Measurements from ENCODE around the gene EFCAB3. TPM values are rescaled to one million over a fixed set of nuclear protein-coding genes. Genes with fewer than 3 reads are reported as not detected.
"Not testable (repeated sequence)": the region's sequence is repeated elsewhere in the genome, so short reads cannot be mapped to it uniquely, and the experiment has no call there.

EFCAB3 gene
- polyA plus RNA-seq, 1 experiment, result not detected

DNA sequence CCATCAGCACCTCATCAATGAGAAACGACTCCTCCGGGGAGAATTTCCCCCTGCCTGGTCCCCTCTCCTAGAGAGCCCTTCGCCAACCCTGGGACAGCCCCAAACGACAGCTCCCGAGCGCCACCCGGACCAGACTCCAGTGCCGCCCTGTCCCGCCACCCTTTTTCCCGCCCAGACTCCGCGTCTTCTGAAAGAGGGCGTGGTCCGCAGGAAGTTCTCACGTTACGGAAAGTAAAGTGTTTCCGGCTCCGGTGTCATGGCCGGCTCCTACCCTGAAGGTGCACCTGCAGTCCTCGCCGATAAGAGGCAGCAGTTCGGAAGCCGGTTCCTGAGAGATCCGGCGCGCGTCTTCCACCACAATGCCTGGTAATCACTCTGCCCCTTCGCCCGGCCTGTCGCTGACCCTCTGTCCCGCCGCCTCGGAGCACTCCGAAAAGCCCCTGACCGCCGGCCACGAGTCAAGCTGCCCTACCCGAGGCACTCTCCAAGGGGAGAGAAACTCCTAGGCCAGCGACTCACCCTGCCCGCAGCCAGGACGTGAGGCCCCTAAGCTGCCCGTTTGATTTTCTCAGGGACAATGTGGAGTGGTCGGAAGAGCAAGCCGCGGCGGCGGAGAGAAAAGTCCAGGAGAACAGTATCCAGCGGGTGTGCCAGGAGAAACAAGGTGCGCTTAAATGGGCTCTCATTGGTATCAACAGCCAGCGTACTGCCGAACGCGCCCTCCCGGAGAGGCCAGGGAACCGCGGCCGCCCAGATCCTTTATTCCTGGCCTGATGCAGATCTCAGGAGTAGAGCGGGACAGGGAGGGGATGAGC is 43.5 kb downstream of the EFCAB3 start, which contains the start of gene METTL2A:
Gene METTL2A (plus strand): TSS at position 251 of the 815 bp plus-strand sequence. CDS start 6 bp downstream, at position 257.
- H3K27me3 ChIP-seq (ENCODE audit: control insufficient read depth, insufficient read depth, low read length); H3K36me3 ChIP-seq (ENCODE audit: control insufficient read depth, insufficient read depth, low read length); CTCF ChIA-PET; POLR2A ChIA-PET: not testable (repeated sequence)
- DNase-seq (ENCODE audit: low read depth), result peak; percentile 26
- TF ChIP-seq, protein P1, sequence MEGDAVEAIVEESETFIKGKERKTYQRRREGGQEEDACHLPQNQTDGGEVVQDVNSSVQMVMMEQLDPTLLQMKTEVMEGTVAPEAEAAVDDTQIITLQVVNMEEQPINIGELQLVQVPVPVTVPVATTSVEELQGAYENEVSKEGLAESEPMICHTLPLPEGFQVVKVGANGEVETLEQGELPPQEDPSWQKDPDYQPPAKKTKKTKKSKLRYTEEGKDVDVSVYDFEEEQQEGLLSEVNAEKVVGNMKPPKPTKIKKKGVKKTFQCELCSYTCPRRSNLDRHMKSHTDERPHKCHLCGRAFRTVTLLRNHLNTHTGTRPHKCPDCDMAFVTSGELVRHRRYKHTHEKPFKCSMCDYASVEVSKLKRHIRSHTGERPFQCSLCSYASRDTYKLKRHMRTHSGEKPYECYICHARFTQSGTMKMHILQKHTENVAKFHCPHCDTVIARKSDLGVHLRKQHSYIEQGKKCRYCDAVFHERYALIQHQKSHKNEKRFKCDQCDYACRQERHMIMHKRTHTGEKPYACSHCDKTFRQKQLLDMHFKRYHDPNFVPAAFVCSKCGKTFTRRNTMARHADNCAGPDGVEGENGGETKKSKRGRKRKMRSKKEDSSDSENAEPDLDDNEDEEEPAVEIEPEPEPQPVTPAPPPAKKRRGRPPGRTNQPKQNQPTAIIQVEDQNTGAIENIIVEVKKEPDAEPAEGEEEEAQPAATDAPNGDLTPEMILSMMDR (IDR thresholded peaks at IDR 0.05; ENCODE audit: insufficient read depth, low read depth, low read length), result peak; percentile 39
- H3K4me3 ChIP-seq (ENCODE audit: low read depth, low read length), result peak within 1 kb of the TSS; percentile 84

DNA sequence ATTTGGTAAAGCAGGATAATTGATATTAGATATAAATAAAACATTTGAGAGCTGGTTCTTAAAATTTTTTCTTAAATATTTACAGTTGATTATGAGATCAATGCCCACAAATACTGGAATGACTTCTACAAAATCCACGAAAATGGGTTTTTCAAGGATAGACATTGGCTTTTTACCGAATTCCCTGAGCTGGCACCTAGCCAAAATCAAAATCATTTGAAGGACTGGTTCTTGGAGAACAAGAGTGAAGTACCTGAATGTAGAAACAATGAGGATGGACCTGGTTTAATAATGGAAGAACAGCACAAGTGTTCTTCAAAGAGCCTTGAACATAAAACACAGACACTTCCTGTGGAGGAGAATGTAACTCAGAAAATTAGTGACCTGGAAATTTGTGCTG is 45.9 kb downstream of the EFCAB3 start:
- CTCF ChIA-PET; H3K4me3 ChIP-seq (ENCODE audit: low read depth, low read length); POLR2A ChIA-PET: not testable (repeated sequence)

DNA sequence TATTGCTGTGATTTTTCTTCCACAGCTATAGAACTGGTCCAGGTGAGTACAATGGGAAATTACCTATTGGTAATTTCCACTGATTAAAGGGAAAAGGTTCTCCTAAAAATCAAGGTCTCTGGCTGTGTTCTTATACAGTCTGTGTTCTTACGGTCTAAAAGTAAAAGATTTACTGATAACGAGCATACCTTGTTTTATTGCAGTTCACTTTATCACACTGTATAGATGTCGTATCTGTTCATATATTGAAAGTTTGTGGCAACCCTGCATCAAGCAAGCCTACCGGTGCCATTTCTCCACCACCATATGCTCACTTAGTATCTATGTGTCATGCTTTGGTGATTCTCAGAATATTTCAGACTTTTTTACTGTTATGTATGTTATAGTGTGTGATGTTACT is 54.9 kb downstream of the EFCAB3 start:
- H3K36me3 ChIP-seq (ENCODE audit: control insufficient read depth, insufficient read depth, low read length); POLR2A ChIA-PET; DNase-seq (ENCODE audit: low read depth); H3K27me3 ChIP-seq (ENCODE audit: control insufficient read depth, insufficient read depth, low read length); H3K4me3 ChIP-seq (ENCODE audit: low read depth, low read length); CTCF ChIA-PET: not testable (repeated sequence)

More for the DNA sequence above, 45.9 kb downstream of the EFCAB3 start:
- DNase-seq (ENCODE audit: low read depth); H3K36me3 ChIP-seq (ENCODE audit: control insufficient read depth, insufficient read depth, low read length); H3K27me3 ChIP-seq (ENCODE audit: control insufficient read depth, insufficient read depth, low read length): not testable (repeated sequence)

DNA sequence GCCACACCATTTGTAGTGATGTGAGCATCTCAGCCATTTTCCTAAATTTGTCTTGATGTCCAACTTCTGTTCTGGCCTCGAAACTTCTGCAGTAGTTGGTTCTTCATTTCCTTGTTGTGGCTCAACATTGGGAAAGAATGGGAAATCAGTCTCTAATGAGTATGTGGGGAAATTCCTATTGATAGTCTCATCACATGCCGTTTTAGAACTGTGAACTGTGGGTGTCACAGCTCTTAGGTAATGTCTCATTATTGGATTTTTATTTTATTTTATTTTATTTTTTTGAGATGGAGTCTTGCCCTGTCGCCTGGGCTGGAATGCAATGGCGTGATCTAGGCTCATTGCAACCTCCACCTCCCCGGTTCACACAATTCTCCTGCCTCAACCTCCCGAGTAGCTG is 60.8 kb downstream of the EFCAB3 start:
- DNase-seq (ENCODE audit: low read depth); H3K4me3 ChIP-seq (ENCODE audit: low read depth, low read length); H3K36me3 ChIP-seq (ENCODE audit: control insufficient read depth, insufficient read depth, low read length); POLR2A ChIA-PET; CTCF ChIA-PET; H3K27me3 ChIP-seq (ENCODE audit: control insufficient read depth, insufficient read depth, low read length): not testable (repeated sequence)

DNA sequence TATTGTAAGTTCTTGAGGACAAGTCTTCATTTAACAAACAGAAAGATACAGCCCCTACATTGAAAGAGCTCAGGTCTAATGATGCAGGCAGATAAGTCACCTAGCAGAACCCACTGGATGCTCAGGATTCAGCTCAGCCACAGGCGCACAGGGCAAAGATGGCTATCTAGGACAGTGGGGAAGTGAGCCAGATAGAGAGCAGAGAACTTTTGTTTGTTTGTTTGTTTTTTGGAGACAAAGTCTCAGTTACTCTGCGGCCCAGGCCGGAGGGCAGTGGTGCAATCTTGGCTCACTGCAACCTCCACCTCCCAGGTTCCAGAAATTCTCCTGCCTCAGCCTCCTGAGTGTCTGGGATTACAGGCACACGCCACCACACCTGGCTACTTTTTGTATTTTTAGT is 63.7 kb downstream of the EFCAB3 start:
- no peaks in the 10 kb centered on the region for H3K27me3 ChIP-seq (ENCODE audit: control insufficient read depth, insufficient read depth, low read length)
- H3K4me3 ChIP-seq (ENCODE audit: low read depth, low read length), result no peak overlapping the region
- POLR2A ChIA-PET, result no interaction called here
- DNase-seq (ENCODE audit: low read depth), result no peak
- TF ChIP-seq, protein P1 (IDR thresholded peaks at IDR 0.05; ENCODE audit: insufficient read depth, low read depth, low read length), result no peak
- H3K36me3 ChIP-seq (ENCODE audit: control insufficient read depth, insufficient read depth, low read length), result peaks cover 14% of the 10 kb centered on the region
- CTCF ChIA-PET, result no interaction called here

DNA sequence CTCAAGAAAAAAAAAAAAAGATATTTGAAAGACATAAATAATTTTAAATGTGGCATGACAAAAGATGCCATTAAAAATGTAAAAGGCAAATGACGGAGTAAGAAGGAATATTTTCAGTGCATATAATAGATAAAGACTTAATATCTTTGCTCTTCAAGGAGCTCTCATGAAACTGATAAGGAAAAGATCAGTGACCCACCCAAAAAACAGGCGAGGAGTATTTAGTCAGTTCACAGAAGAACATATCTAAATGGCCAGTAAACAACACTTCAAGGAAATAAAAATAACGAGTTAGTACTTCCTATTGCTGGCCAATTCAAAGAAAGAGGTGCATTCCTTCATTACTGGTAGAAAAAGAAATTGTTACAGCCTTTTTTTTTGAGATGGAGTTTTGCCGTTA is 65.4 kb downstream of the EFCAB3 start:
- POLR2A ChIA-PET; H3K27me3 ChIP-seq (ENCODE audit: control insufficient read depth, insufficient read depth, low read length); H3K4me3 ChIP-seq (ENCODE audit: low read depth, low read length); CTCF ChIA-PET; DNase-seq (ENCODE audit: low read depth): not testable (repeated sequence)
- H3K36me3 ChIP-seq (ENCODE audit: control insufficient read depth, insufficient read depth, low read length), result peaks cover 12% of the 10 kb centered on the region

DNA sequence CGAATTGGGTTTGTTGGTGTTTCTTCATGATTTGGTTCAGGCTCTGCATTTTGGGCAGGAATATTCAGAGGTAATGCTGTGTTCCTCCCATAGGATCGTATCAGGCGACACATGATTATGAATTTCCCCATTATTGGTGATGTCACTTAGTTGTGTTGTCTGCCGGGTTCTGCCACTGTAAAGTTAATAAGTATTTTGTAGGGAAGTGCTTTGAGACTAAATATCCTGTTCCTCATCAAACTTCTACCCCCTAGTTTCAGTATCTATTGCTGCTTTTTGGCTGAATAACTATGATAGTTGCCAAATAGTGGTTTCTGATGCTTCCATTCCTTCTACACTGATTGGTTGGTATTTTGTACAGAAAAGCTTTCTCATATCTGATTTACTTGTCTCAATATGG is 71.8 kb downstream of the EFCAB3 start:
- H3K27me3 ChIP-seq (ENCODE audit: control insufficient read depth, insufficient read depth, low read length); POLR2A ChIA-PET: not testable (repeated sequence)

DNA sequence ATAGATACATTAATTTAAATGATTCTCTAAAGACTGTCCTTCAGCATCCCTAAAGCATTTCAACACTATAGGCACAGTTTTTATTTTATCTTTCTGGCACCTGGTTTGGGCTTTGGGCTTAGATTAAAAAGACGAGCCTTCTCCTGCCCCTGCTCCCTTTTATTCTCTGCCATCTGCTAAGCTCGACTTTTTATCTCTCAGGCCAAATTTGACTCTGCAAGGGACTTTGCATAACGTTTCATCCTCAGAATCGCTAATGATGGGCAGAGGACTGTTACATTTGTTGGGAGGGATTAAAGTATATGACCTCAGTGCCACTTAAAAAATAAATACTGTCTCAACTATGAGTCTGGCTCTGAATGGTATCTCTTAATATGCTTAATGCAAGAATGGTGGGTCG is 72.7 kb downstream of the EFCAB3 start:
- DNase-seq (ENCODE audit: low read depth); CTCF ChIA-PET; H3K27me3 ChIP-seq (ENCODE audit: control insufficient read depth, insufficient read depth, low read length); POLR2A ChIA-PET; H3K4me3 ChIP-seq (ENCODE audit: low read depth, low read length); H3K36me3 ChIP-seq (ENCODE audit: control insufficient read depth, insufficient read depth, low read length): not testable (repeated sequence)

More for the DNA sequence above, 71.8 kb downstream of the EFCAB3 start:
- CTCF ChIA-PET; DNase-seq (ENCODE audit: low read depth); H3K36me3 ChIP-seq (ENCODE audit: control insufficient read depth, insufficient read depth, low read length); H3K4me3 ChIP-seq (ENCODE audit: low read depth, low read length): not testable (repeated sequence)

DNA sequence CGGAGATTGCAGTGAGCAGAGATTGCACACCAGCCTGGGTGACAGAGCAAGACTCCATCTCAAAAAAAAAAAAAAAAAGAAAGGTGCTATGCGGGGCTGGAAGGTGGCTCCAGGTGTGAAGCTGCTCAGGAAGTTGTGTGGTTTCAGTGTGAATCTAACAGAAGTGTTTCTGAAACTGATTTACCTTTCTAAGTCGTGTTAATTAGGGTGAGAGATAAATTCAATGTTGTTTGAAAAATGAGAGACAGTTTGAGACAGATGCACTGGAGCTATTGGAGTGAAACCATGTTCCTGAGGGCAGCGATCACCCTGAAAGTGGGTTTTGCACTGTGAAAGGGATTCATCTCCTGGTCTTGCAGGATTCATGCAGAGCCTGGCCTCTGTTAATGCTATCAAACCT is 73.3 kb downstream of the EFCAB3 start:
- H3K4me3 ChIP-seq (ENCODE audit: low read depth, low read length); H3K27me3 ChIP-seq (ENCODE audit: control insufficient read depth, insufficient read depth, low read length); DNase-seq (ENCODE audit: low read depth); POLR2A ChIA-PET; H3K36me3 ChIP-seq (ENCODE audit: control insufficient read depth, insufficient read depth, low read length); CTCF ChIA-PET: not testable (repeated sequence)

DNA sequence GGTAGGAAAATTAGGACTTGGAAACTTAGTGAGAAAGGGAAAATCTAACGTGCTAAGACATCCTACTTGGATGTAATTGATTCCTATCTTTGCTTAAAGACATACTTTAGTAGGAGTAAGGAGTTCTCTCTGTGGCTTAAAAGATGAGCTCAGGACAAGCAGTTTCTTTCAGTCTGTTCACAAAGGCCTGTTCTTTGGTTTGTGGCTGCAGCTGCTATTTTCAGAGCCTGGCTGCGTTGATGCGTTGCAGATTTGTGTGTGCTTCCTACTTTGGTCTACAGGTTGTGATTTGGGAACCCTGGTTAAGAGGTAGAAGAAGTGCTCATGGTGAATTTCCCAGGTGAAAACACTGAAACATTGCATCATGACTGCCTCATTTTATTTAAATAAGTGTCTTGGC is 73.8 kb downstream of the EFCAB3 start:
- CTCF ChIA-PET; DNase-seq (ENCODE audit: low read depth); H3K36me3 ChIP-seq (ENCODE audit: control insufficient read depth, insufficient read depth, low read length); H3K27me3 ChIP-seq (ENCODE audit: control insufficient read depth, insufficient read depth, low read length); POLR2A ChIA-PET; H3K4me3 ChIP-seq (ENCODE audit: low read depth, low read length): not testable (repeated sequence)

Measured in BJ (cell line).